Mononuclear cell (primary cell): ENCODE results near the gene KDM6A. TPM values are rescaled to one million over a fixed set of nuclear protein-coding genes. Genes with fewer than 3 reads are reported as not detected.
"Not testable (repeated sequence)": the region's sequence is repeated elsewhere in the genome, so short reads cannot be mapped to it uniquely, and the experiment has no call there.

ENCODE experiments used
- H3K27me3 ChIP-seq: 2 replicates; pipeline ENCODE4 v1.6.0; 2011; ENCODE audit warnings: low read length, control low read depth; ENCODE audit not compliant: insufficient read depth
- H3K4me1 ChIP-seq: 2 replicates; pipeline ENCODE4 v1.5.1; 2011; ENCODE audit warnings: mild to moderate bottlenecking, low read length, control low read depth; ENCODE audit not compliant: insufficient read depth
- H3K4me3 ChIP-seq: 2 replicates; pipeline ENCODE4 v1.5.1; 2011; ENCODE audit warnings: mild to moderate bottlenecking, low read length, moderate library complexity
- H3K9me3 ChIP-seq: 2 replicates; pipeline ENCODE4 v1.5.1; 2011; ENCODE audit warnings: low read depth, mild to moderate bottlenecking, control low read depth, low read length
- total RNA-seq: library from RNA; depleted of rRNA; stranded (reverse); fragments of >200 nt; gene quantifications from one replicate; pipeline ENCODE4 v1.2.3, GENCODE V29; 2012

Gene KDM6A
- total RNA-seq, 1 donor: 115 TPM

- peaks cover 6% of the 10 kb centered on the region for H3K4me1 ChIP-seq
Measured at GRCh38 chrX:44931441-44931973, 58.5 kb downstream of the KDM6A start.

GRCh38 chrX:44935172-44935571 is 62.2 kb downstream of the KDM6A start:
- Histone ChIP-seq H3K27me3 (no peaks in the 10 kb centered on the region), H3K4me1 (peaks cover 14% of the 10 kb centered on the region), H3K9me3 (no peaks in the 10 kb centered on the region), H3K4me3 (no peak overlapping the region)

More at GRCh38 chrX:44931441-44931973, 58.5 kb downstream of the KDM6A start:
- Histone ChIP-seq H3K4me3 (no peak overlapping the region), H3K9me3 (no peaks in the 10 kb centered on the region), H3K27me3 (no peaks in the 10 kb centered on the region)

- H3K4me3 ChIP-seq: no peak overlapping the region
- H3K9me3 ChIP-seq: no peaks in the 10 kb centered on the region
- no peaks in the 10 kb centered on the region for H3K27me3 ChIP-seq
- H3K4me1 ChIP-seq: peaks cover 14% of the 10 kb centered on the region
Measured at GRCh38 chrX:44935640-44936039, 62.7 kb downstream of the KDM6A start.

- H3K4me1 ChIP-seq: peaks cover 14% of the 10 kb centered on the region
- H3K4me3 ChIP-seq: no peak overlapping the region
- no peaks in the 10 kb centered on the region for H3K9me3 ChIP-seq
- no peaks in the 10 kb centered on the region for H3K27me3 ChIP-seq
Measured at GRCh38 chrX:44937606-44938005, 64.6 kb downstream of the KDM6A start.

- H3K4me3 ChIP-seq: no peak overlapping the region
- no peaks in the 10 kb centered on the region for H3K9me3 ChIP-seq
- peaks cover 14% of the 10 kb centered on the region for H3K4me1 ChIP-seq
- no peaks in the 10 kb centered on the region for H3K27me3 ChIP-seq
Measured at GRCh38 chrX:44938111-44938510, 65.1 kb downstream of the KDM6A start.

- peaks cover 13% of the 10 kb centered on the region for H3K4me1 ChIP-seq
- not testable (repeated sequence) for H3K4me3 ChIP-seq, H3K9me3 ChIP-seq, H3K27me3 ChIP-seq
Measured at GRCh38 chrX:44940541-44940940, 67.6 kb downstream of the KDM6A start.

- H3K9me3 ChIP-seq: no peaks in the 10 kb centered on the region
- H3K4me1 ChIP-seq: peaks cover 2% of the 10 kb centered on the region
- no peak overlapping the region for H3K4me3 ChIP-seq
- H3K27me3 ChIP-seq: no peaks in the 10 kb centered on the region
Measured at GRCh38 chrX:44943007-44943406, 70.0 kb downstream of the KDM6A start.

GRCh38 chrX:44944894-44945293 is 71.9 kb downstream of the KDM6A start:
- Histone ChIP-seq H3K4me3 (no peak overlapping the region), H3K27me3 (no peaks in the 10 kb centered on the region), H3K4me1 (no peaks in the 10 kb centered on the region), H3K9me3 (no peaks in the 10 kb centered on the region)

- Histone ChIP-seq H3K4me3 (no peak overlapping the region), H3K27me3 (no peaks in the 10 kb centered on the region), H3K4me1 (no peaks in the 10 kb centered on the region), H3K9me3 (no peaks in the 10 kb centered on the region)
Measured at GRCh38 chrX:44945736-44946135, 72.7 kb downstream of the KDM6A start.

- no peaks in the 10 kb centered on the region for H3K4me1 ChIP-seq
- H3K27me3 ChIP-seq: no peaks in the 10 kb centered on the region
- H3K9me3 ChIP-seq: no peaks in the 10 kb centered on the region
- no peak overlapping the region for H3K4me3 ChIP-seq
Measured at GRCh38 chrX:44946771-44947170, 73.8 kb downstream of the KDM6A start.

- H3K9me3 ChIP-seq: no peaks in the 10 kb centered on the region
- H3K4me1 ChIP-seq: no peaks in the 10 kb centered on the region
- H3K4me3 ChIP-seq: no peak overlapping the region
Measured at GRCh38 chrX:44947995-44948394, 75.0 kb downstream of the KDM6A start.

GRCh38 chrX:44948406-44948805 is 75.4 kb downstream of the KDM6A start:
- no peaks in the 10 kb centered on the region for H3K27me3 ChIP-seq
- no peaks in the 10 kb centered on the region for H3K4me1 ChIP-seq
- H3K9me3 ChIP-seq: no peaks in the 10 kb centered on the region
- no peak overlapping the region for H3K4me3 ChIP-seq

More at GRCh38 chrX:44947995-44948394, 75.0 kb downstream of the KDM6A start:
- H3K27me3 ChIP-seq: no peaks in the 10 kb centered on the region

GRCh38 chrX:44949125-44949524 is 76.1 kb downstream of the KDM6A start:
- Histone ChIP-seq H3K27me3 (no peaks in the 10 kb centered on the region), H3K9me3 (no peaks in the 10 kb centered on the region), H3K4me1 (no peaks in the 10 kb centered on the region), H3K4me3 (no peak overlapping the region)

GRCh38 chrX:44950471-44951366 is 77.7 kb downstream of the KDM6A start:
- not testable (repeated sequence) for H3K27me3 ChIP-seq, H3K4me1 ChIP-seq, H3K4me3 ChIP-seq, H3K9me3 ChIP-seq

- Histone ChIP-seq H3K27me3 (no peaks in the 10 kb centered on the region), H3K4me3 (no peak overlapping the region), H3K4me1 (no peaks in the 10 kb centered on the region), H3K9me3 (no peaks in the 10 kb centered on the region)
Measured at GRCh38 chrX:44951572-44952067, 78.6 kb downstream of the KDM6A start.
